ENCODE results near the gene ASRGL1. TPM values are rescaled to one million over a fixed set of nuclear protein-coding genes. Genes with fewer than 3 reads are reported as not detected.
"Not testable (repeated sequence)": the region's sequence is repeated elsewhere in the genome, so short reads cannot be mapped to it uniquely, and the experiment has no call there.

The ASRGL1 gene
- total RNA-seq, 4 donors from 2014 or later: 5.8 to 35.9 (median 16.5) TPM

DNA sequence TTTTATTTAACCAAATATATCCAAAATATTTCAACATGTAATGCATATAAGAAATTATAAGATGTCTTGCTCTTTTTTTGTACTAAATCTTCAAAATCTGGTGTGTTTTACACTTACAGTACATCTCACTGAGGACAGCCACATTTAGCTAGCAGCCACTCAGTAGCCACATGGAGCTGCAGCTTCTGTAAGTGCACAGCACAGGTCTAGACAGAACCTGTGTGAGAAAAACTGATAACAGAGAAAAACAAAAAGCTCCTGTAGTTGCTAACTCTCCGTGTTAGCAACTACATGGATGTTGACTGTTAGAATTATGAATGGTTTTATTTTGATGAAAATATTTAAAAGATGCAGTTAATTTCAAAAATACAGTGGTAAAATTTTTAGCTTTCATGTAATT, 22.2 kb downstream of the ASRGL1 start:
- no peaks in the 10 kb centered on the region for H3K9me3 ChIP-seq
- no peaks in the 10 kb centered on the region for H3K36me3 ChIP-seq
- no peak overlapping the region for H3K27ac ChIP-seq
- no peak overlapping the region for H3K4me3 ChIP-seq (replicated peaks in 1 of 3)
- TF ChIP-seq, protein P1, sequence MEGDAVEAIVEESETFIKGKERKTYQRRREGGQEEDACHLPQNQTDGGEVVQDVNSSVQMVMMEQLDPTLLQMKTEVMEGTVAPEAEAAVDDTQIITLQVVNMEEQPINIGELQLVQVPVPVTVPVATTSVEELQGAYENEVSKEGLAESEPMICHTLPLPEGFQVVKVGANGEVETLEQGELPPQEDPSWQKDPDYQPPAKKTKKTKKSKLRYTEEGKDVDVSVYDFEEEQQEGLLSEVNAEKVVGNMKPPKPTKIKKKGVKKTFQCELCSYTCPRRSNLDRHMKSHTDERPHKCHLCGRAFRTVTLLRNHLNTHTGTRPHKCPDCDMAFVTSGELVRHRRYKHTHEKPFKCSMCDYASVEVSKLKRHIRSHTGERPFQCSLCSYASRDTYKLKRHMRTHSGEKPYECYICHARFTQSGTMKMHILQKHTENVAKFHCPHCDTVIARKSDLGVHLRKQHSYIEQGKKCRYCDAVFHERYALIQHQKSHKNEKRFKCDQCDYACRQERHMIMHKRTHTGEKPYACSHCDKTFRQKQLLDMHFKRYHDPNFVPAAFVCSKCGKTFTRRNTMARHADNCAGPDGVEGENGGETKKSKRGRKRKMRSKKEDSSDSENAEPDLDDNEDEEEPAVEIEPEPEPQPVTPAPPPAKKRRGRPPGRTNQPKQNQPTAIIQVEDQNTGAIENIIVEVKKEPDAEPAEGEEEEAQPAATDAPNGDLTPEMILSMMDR (IDR thresholded peaks at IDR 0.05): no peak
- no peak for TF ChIP-seq POLR2A (IDR thresholded peaks at IDR 0.05)
- DNase-seq: no peak
- intact Hi-C loops (cut with DNase I): no loop called here
- H3K27me3 ChIP-seq: no peaks in the 10 kb centered on the region
- H3K4me1 ChIP-seq: no peaks in the 10 kb centered on the region
- WGBS, 2 donors: 97 to 98% methylated on average over 1 of the region's 1 CpG

DNA sequence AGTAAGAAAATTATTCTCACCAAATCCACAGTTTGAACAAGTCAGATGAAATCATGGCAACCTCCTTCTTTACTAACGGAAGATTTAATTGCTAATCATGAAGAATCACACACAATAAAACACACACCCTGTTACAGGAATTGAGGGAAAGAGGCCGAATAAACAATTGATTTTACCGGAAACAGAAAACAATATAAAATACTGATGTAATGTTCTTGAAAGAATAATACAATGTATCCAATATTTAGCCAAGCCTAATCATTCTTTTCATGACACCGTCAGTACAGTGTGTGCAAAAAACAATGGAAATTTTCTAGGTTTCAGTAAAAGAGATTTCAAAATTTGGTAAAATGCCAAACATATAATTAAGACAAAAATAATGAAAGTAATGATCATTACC, 23.4 kb downstream of the ASRGL1 start:
- H3K27ac ChIP-seq: no peak overlapping the region
- no peaks in the 10 kb centered on the region for H3K9me3 ChIP-seq
- TF ChIP-seq, protein P1 (IDR thresholded peaks at IDR 0.05): no peak
- no peak for TF ChIP-seq POLR2A (IDR thresholded peaks at IDR 0.05)
- H3K4me1 ChIP-seq: no peaks in the 10 kb centered on the region
- intact Hi-C loops (cut with DNase I): no loop called here
- WGBS, 2 donors: 84% methylated on average over 4 of the region's 4 CpGs
- no peaks in the 10 kb centered on the region for H3K36me3 ChIP-seq
- no peak overlapping the region for H3K4me3 ChIP-seq (replicated peaks in 1 of 3)
- DNase-seq: no peak
- H3K27me3 ChIP-seq: no peaks in the 10 kb centered on the region

DNA sequence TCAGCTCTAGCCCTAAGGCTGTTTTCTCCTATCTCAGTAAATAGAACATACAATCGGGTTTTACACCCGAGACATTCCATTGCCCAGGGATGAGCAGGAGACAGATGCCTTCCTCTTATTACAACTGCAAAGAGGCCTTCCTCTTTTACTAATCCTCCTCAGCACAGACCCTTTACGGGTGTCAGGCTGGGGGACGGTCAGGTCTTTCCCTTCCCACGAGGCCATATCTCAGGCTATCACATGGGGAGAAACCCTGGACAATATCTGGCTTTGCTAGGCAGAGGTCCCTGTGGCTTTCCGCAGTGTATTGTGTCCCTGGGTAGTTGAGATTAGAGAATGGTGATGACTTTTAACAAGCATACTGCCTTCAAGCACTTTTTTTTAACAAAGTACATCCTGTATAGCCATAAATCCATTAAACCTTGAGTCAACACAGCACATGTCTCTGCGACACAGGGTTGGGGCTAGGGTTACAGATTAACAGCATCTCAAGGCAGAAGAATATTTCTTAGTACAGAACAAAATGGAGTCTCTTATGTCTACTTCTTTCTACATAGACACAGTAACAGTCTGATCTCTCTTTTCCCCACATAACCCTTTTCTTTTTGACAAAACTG, 31.7 kb downstream of the ASRGL1 start:
- H3K27me3 ChIP-seq; H3K27ac ChIP-seq; H3K36me3 ChIP-seq; H3K4me1 ChIP-seq; intact Hi-C loops (cut with DNase I); H3K4me3 ChIP-seq (replicated peaks in 1 of 3); H3K9me3 ChIP-seq; DNase-seq: not testable (repeated sequence)
- 92 to 95% methylated on average over 7 of the region's 7 CpGs for WGBS, 2 donors

DNA sequence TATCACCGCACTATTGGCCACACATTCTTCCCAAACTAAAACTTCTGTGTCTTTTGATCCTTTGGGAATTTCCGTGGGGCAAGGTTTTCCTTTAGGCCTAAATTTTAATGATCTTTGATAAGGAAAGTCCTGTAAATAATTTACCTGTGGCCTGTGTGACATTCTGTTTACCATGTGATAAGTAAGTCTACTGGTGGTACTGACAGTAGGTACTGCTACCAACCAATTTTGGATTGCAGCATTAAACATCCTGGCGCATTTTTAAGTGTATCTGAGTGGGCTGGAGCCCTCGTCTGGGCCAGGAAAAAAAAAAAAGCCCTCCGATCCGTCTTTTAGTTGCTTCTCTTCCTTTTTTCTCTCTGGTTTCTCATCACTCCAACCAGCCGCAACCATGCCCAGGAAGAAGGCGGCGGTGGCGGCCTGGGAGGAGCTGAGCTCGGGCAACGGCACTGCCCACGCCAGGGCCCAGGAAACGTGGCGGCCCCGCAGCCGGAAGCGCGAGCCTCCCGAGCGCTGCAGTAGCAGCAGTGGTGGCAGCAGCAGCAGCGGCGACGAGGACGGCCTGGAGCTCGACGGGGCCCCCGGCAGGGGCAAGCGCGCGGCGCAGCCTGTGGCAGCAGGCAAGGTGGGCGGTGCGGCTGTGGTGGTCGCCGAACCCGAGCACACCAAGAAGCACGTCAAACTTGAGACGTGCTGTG, 33.6 kb downstream of the ASRGL1 start:
- 57 to 70% methylated on average over 27 to 31 of the region's 39 CpGs for WGBS, 2 donors
- Histone ChIP-seq H3K27me3 (no peaks in the 10 kb centered on the region), H3K9me3 (no peaks in the 10 kb centered on the region), H3K4me3 (replicated peaks in 1 of 3) (no peak overlapping the region), H3K4me1 (no peaks in the 10 kb centered on the region), H3K27ac (no peak overlapping the region), H3K36me3 (no peaks in the 10 kb centered on the region)
- no peak for TF ChIP-seq POLR2A (IDR thresholded peaks at IDR 0.05)
- TF ChIP-seq, protein P1 (IDR thresholded peaks at IDR 0.05): no peak
- intact Hi-C loops (cut with DNase I): no loop called here
- DNase-seq: peak; percentile 8 to 20

DNA sequence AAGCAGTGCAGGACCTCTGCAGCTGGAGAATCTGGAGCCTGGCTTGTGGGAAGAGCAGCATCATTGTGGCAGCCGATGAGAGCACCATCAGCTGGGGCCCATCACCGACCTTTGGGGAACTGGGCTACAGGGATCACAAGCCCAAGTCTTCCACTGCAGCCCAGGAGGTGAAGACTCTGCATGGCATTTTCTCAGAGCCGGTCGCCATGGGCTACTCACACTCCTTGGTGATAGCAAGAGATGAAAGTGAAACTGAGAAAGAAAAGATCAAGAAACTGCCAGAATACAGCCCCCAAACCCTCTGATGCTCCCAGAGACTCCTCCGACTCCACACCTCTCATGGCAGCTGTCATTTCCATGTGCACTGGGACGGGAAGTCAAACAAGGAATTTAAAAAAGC, 35.6 kb downstream of the ASRGL1 start:
- intact Hi-C loops (cut with DNase I): no loop called here
- WGBS, 2 donors: 87 to 92% methylated on average over 4 to 6 of the region's 6 CpGs

More for the DNA sequence above, 35.6 kb downstream of the ASRGL1 start:
- TF ChIP-seq, protein P1 (IDR thresholded peaks at IDR 0.05): no peak
- no peak for TF ChIP-seq POLR2A (IDR thresholded peaks at IDR 0.05)
- Histone ChIP-seq H3K36me3 (no peaks in the 10 kb centered on the region), H3K27ac (no peak overlapping the region), H3K9me3 (no peaks in the 10 kb centered on the region), H3K27me3 (no peaks in the 10 kb centered on the region), H3K4me1 (no peaks in the 10 kb centered on the region), H3K4me3 (replicated peaks in 1 of 3) (no peak overlapping the region)
- no peak for DNase-seq
